NCI-H187 treated with DMSO at 0.1 percent for 48 hours (cell line): ENCODE data around the gene CALR3.
"Not testable (repeated sequence)": the region's sequence is repeated elsewhere in the genome, so short reads cannot be mapped to it uniquely, and the experiment has no call there.

Source experiments
- DNase-seq: peaks from one replicate; lab custom pipeline; 2025; lab: John Stamatoyannopoulos, UW

Gene CALR3

DNA sequence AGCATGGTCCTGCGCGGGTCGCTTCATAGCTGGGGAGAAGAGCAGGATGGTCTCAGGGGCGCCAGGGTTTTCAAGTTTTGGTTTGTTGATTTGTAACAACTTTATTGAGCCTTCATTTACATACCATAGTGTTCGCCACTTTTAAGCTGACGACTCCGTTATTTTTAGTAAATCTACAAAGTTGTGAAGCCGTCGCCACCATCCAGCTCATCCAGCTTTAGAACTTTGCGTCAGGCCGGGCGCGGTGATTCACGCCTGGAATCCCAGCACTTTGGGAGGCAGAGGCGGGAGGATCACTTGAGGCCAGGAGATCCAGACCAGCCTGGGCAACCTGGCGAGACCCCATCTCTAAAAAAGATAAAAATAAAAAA lies 631 bp upstream of the CALR3 start:
- no peak for DNase-seq

DNA sequence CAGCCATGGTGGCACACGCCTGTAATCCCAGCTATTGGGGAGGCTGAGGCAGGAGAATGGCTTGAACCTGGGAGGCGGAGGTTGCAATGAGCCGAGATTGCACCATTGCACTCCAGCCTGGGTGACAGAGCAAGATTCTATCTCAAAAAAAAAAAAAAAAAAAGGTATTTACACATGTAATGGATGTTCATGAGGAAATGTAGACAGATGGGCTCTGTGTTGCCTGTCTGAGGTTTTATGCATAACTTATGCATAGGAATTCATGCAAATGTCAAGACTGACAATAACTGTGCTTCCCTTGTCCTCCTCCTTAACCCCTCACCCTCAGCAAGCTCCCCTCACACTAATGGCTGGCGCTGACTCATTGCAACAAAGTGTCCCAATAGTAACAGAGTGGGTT lies 9.5 kb downstream of the CALR3 start:
- not testable (repeated sequence) for DNase-seq

GRCh38 chr19:16482745-16483144 lies 13.2 kb downstream of the CALR3 start:
- no peak for DNase-seq

DNA sequence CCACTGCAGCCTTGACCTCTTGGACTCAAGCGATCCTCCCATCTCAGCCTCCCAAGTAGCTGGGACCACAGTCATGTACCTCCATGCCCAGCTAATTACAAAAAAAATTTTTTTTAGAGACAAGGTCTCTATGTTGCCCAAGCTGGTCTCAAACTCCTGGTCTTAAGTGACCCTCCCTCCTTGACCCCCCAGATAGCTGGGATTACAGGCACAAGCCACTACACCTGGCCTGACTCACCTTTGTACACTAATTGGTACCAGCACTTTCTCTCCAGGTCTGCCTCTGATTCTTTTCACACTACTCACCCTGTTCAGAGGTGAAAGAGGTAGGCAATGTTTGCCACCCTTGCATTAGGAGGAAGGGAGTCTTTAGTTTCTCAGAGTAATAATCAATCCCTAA lies 18.7 kb downstream of the CALR3 start:
- DNase-seq, result no peak

DNA sequence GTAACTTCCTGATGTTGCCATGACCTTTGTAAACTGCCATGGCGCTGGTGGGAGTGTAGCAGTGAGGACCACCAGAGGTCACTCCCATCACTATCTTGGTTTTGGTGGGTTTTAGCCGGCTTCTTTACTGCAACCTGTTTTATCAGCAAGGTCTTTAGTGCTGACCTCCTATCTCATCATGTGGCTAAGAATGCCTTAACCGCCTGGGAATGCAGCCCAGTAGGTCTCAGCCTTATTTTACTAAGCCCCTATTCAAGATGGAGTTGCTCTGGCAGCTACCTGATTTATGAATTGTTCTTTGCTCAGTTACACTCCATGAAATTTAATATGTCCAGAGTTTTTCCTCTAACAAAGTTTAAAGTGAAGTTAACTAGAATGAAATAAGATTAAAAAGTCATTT lies 19.6 kb downstream of the CALR3 start:
- no peak for DNase-seq

- DNase-seq, result no peak
Observed at GRCh38 chr19:16473875-16474392, 22.0 kb downstream of the CALR3 start.

DNA sequence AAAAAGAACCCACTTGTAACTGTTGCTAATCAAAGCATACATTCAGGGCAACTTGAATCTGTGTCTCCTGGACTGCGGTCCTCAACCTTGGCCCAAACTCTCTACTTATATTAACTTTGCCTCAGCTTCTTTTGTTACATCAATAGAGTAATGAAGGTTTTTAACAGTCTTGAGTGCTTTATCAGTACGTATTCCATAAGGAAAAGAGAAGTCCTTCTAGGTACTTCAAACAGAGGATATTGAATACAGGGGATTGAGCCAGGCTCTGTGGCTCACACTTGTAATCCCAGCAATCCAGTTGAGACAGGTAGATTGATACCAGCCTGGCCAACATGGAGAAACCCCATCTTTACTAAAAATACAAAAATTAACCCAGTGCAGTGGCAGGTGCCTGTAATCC lies 23.0 kb downstream of the CALR3 start:
- no peak for DNase-seq

- not testable (repeated sequence) for DNase-seq
Observed at GRCh38 chr19:16472559-16472899, 23.4 kb downstream of the CALR3 start.

GRCh38 chr19:16470911-16471811 lies 24.8 kb downstream of the CALR3 start:
- no peak for DNase-seq

GRCh38 chr19:16470541-16470910 lies 25.4 kb downstream of the CALR3 start:
- DNase-seq, result no peak

GRCh38 chr19:16467581-16467980 lies 28.4 kb downstream of the CALR3 start:
- no peak for DNase-seq

- not testable (repeated sequence) for DNase-seq
Observed at GRCh38 chr19:16466802-16467427, 29.1 kb downstream of the CALR3 start.

DNA sequence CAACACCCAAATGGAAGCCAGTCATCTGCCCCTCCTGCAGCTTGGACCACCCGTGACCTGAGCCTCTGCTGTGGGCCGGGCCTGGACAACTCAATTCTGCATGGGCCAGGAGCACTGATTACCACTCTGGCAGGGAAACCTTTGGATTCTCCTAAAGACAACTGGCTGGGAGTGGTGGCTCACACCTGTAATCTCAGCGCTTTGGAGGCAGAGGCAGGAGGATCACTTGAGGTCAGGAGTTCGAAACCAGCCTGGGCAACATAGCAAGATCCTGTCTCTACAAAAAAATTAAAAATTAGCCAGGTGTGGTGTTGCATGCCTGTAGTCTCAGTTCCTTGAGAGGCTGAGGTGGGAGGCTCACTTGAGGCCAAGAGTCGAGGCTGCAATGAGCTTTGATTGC lies 30.7 kb downstream of the CALR3 start:
- DNase-seq, result no peak

- no peak for DNase-seq
Observed at GRCh38 chr19:16463991-16464575, 31.9 kb downstream of the CALR3 start.

- no peak for DNase-seq
Observed at GRCh38 chr19:16463341-16463990, 32.5 kb downstream of the CALR3 start.

GRCh38 chr19:16462757-16463250 lies 33.2 kb downstream of the CALR3 start:
- no peak for DNase-seq

DNA sequence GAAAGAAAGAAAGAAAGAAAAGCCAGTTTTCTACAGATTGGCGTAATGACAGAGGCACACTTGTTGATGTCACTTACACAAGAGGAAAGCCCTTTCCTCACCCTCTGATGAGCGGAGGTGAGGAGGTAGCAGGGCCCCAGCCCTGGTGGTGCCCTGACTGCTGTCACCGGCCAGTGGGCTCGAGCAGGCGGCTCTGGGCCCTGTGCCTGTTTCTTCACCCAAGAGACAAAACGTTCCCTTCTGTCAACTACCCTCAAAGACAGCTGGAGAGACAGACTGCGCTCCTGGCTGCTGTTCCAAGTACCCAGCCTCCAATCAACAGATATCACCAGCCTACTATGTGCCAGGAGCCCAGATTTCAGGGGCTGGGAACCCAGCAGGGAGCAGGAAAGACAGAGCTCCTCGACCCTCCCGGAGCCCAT lies 34.3 kb downstream of the CALR3 start:
- DNase-seq, result no peak

DNA sequence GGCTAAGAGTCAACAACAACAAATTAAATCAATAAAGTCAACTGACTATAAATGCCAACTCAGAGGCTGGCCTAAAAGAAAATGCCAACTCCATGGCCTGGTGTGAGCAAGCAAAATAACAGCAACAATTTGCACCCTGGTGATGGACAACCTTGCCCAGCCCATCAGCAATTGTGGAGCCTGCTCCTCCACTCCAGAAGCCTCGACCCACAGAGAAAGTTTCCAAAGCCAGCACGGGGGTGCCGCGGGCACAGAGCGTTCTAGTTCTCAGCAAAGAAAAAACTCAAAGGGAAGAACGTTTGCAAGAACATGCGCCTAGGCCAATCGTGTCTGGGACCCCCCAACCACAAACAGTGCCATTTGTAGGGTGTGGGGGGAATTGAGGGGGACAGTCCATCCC lies 35.5 kb downstream of the CALR3 start:
- DNase-seq, result no peak

- no peak for DNase-seq
Observed at GRCh38 chr19:16459680-16460079, 36.3 kb downstream of the CALR3 start.

DNA sequence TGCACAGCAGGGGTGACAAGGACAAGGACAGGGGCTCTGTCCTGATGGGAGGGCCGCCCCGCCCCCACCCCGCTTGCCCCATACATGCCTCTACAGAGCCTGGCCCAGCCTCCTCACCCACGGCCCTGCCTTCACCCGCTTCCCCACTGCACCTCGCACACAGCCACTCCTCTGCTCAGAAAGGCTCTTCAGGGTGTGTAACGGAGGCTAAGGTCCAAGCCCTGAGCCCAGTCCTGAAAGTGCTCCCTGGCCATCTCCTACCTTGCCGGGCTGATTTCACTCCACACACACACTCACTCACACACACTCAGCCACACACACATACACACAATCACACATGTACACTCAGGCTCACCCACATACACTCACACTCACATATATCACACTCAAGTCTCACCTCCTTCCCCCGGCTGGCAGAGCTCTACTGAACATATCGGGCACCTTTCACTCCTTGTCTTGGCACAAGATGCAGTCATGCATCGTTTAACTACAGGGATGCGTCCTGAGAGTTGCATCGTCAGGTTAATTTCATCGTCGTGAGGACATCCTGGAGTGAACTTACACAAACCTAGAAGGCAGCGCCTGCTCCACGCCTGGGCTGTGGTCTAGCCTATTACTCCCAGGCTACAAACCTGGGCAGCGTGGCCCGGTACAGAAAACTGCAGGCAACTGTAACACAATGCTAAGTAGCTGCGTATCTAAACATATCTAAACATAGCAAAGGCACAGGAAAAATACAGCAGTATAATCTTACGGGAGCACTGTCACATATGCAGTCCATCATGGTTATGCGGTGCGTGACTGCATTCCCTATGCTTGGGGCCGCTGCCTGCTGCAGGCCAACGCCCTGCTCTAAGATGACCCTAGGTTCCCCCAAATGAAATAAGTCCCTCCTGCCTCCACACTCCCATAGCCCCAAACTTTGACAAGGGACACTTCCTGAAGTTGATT lies 37.3 kb downstream of the CALR3 start:
- DNase-seq, result no peak

DNA sequence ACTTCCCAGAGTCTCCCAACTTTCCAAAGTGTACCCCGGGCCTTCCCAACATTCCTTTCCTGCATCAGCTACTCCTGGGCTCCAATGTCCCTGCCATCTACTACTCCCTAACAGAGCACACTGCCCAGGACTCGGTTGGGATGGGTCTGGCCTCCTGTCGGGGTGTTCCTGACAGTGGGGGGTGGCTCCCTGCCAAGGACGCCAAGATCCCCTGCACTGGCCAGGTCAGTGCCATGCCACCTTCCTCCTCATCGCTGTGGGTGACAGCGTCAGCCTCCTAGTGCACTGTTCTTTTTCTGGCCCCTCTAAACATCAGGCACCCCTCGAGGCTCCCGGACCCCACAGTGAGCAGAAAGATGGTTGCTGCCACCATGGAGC lies 38.0 kb downstream of the CALR3 start:
- DNase-seq, result no peak
